B cell (primary cell): ENCODE measurements around the gene GATA3.

Experiments
- EZH2 ChIP-seq: IDR thresholded peaks from 2 replicates; pipeline ENCODE4 v1.6.1; 2012; ENCODE audit warnings: borderline replicate concordance, low read depth, mild to moderate bottlenecking, moderate library complexity, low read length; ENCODE audit not compliant: insufficient read depth, poor library complexity, severe bottlenecking
- TF ChIP-seq, protein P1 (sequence below): fragments of 200-600 bp; IDR thresholded peaks from one replicate; pipeline ENCODE4 v1.8.0; 2022; ENCODE audit warnings: antibody characterized with exemption, mild to moderate bottlenecking

GRCh38 chr10:8060704-8061121 is 6.2 kb downstream of the GATA3 start:
- TF ChIP-seq, protein P1, sequence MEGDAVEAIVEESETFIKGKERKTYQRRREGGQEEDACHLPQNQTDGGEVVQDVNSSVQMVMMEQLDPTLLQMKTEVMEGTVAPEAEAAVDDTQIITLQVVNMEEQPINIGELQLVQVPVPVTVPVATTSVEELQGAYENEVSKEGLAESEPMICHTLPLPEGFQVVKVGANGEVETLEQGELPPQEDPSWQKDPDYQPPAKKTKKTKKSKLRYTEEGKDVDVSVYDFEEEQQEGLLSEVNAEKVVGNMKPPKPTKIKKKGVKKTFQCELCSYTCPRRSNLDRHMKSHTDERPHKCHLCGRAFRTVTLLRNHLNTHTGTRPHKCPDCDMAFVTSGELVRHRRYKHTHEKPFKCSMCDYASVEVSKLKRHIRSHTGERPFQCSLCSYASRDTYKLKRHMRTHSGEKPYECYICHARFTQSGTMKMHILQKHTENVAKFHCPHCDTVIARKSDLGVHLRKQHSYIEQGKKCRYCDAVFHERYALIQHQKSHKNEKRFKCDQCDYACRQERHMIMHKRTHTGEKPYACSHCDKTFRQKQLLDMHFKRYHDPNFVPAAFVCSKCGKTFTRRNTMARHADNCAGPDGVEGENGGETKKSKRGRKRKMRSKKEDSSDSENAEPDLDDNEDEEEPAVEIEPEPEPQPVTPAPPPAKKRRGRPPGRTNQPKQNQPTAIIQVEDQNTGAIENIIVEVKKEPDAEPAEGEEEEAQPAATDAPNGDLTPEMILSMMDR, result no peak
- TF ChIP-seq EZH2, result no peak
